ENCODE results near the gene SCYL1.

GRCh38 chr11:65536412-65537295 is 11.8 kb downstream of the SCYL1 start:
- no peak for TF ChIP-seq POLR2AphosphoS5 (IDR thresholded peaks at IDR 0.05; ENCODE audit: low read depth, low read length)
- TF ChIP-seq TAF1 (IDR thresholded peaks at IDR 0.05; ENCODE audit: borderline replicate concordance, insufficient read depth, low read length), result no peak
- no peak for TF ChIP-seq REST (IDR thresholded peaks at IDR 0.05; ENCODE audit: insufficient read depth in 1 of 2, low read depth in 2 of 2, low read length in 2 of 2)

Measured in PFSK-1 (cell line).